T-cell (primary cell): ENCODE results near the gene AKAP13. TPM values are rescaled to one million over a fixed set of nuclear protein-coding genes. Genes with fewer than 3 reads are reported as not detected.

Experiments
- ATAC-seq, 4 experiments: fragments of 200-7000 bp in 3 of 4; fragments of 150-1000 bp in 1 of 4; cut with Tn5 transposase; replicated peaks in 1 of 4; 1 replicate in 3 of 4; 2 replicates in 1 of 4; pipeline ENCODE4 v1.10.0; 2021; ENCODE audit warnings: moderate library complexity in 3 of 4, mild to moderate bottlenecking in 2 of 4, moderate number of reproducible peaks in 1 of 4
- CTCF ChIA-PET, 2 donors: fragments of 300-600 bp; sonication (Branson Sonifier 250); formaldehyde crosslinking; loops; one replicate each; lab custom pipeline; 2022; ENCODE audit warnings: antibody characterized with exemption in 2 of 2; lab: Charles Lee
- POLR2A ChIA-PET, 2 donors: fragments of 300-600 bp; sonication (Branson Sonifier 250); formaldehyde crosslinking; loops; one replicate each; lab custom pipeline; 2022; ENCODE audit warnings: antibody characterized with exemption in 2 of 2; lab: Charles Lee
- DNase-seq, 35 experiments: peaks; one replicate each; pipeline versions ENCODE4 v3.0.0 to v3.0.0-alpha.2; 2013 to 2023
- H3K27ac ChIP-seq: one replicate; pipeline ENCODE4 v1.5.1; 2013; ENCODE audit warnings: low read length
- H3K27me3 ChIP-seq, 2 experiments: replicated peaks in 1 of 2; 1 replicate in 1 of 2; 2 replicates in 1 of 2; pipeline versions ENCODE4 v1.6.1 to v1.7.0; 2013; ENCODE audit warnings: low read length in 1 of 2, mixed read lengths in 1 of 2; ENCODE audit not compliant: control insufficient read depth in 2 of 2, insufficient read depth in 2 of 2; ENCODE audit errors: extremely low read depth in 1 of 2
- H3K36me3 ChIP-seq, 2 donors: 1 replicate in 1 of 2; 2 replicates in 1 of 2; pipeline versions ENCODE4 v1.6.1 to v1.7.0; 2013; ENCODE audit warnings: low read length in 1 of 2; ENCODE audit not compliant: control insufficient read depth in 2 of 2, insufficient read depth in 1 of 2; ENCODE audit errors: extremely low read depth in 1 of 2
- H3K4me1 ChIP-seq, 2 experiments: 1 replicate in 1 of 2; 2 replicates in 1 of 2; pipeline versions ENCODE4 v1.6.1 to v1.7.0; 2013; ENCODE audit warnings: low read length in 2 of 2, mixed read lengths in 1 of 2; ENCODE audit not compliant: insufficient read depth in 2 of 2, control insufficient read depth in 1 of 2; ENCODE audit errors: extremely low read depth in 1 of 2
- H3K4me3 ChIP-seq, 2 donors: 1 replicate in 1 of 2; 2 replicates in 1 of 2; pipeline versions ENCODE4 v1.5.1 to v1.7.0; 2013; ENCODE audit warnings: mild to moderate bottlenecking in 2 of 2, low read length in 1 of 2, moderate library complexity in 1 of 2; ENCODE audit not compliant: control insufficient read depth in 1 of 2; ENCODE audit errors: extremely low read depth in 1 of 2
- H3K9me3 ChIP-seq: 2 replicates; pipeline ENCODE4 v1.7.0; 2013
- H3K27ac Mint-ChIP-seq, 2 donors: one replicate each; pipeline ENCODE4 v1.8.0; 2020 to 2021; ENCODE audit warnings: mild to moderate bottlenecking in 2 of 2, mixed read lengths in 2 of 2
- H3K27me3 Mint-ChIP-seq, 2 donors: one replicate each; pipeline ENCODE4 v1.8.0; 2021 to 2022; ENCODE audit warnings: mixed read lengths in 2 of 2
- H3K36me3 Mint-ChIP-seq: one replicate; pipeline ENCODE4 v1.8.0; 2021; ENCODE audit warnings: mixed read lengths
- H3K4me1 Mint-ChIP-seq, 3 donors: one replicate each; pipeline ENCODE4 v1.8.0; 2020 to 2022; ENCODE audit warnings: mixed read lengths in 3 of 3, mild to moderate bottlenecking in 1 of 3
- H3K4me3 Mint-ChIP-seq, 3 donors: one replicate each; pipeline ENCODE4 v1.8.0; 2020 to 2022; ENCODE audit warnings: mild to moderate bottlenecking in 3 of 3, mixed read lengths in 3 of 3, moderate library complexity in 3 of 3
- H3K9me3 Mint-ChIP-seq, 3 donors: one replicate each; pipeline ENCODE4 v1.8.0; 2020 to 2022; ENCODE audit warnings: mixed read lengths in 3 of 3
- whole genome bisulfite sequencing: methylation state at CpG from one replicate; pipeline ENCODE4 v1.1.5; 2013; ENCODE audit warnings: missing lambda C conversion rate; ENCODE audit not compliant: insufficient coverage; 5-methylcytosine and 5-hydroxymethylcytosine counted together
- total RNA-seq, 35 experiments: library from RNA in 6 of 35; stranded (reverse) in 6 of 35; fragments of 120-200 nt in 1 of 35; gene quantifications; one replicate each; pipeline versions ENCODE4 v1.2.1 to v1.2.4 and lab custom pipeline; 2013 to 2026

AKAP13 gene
- total RNA-seq (100 to 1,000 TPM; 232 to 391 (median 281) TPM), total RNA-seq (lab: John Stamatoyannopoulos, UW) (172 to 880 (median 632) reads per million in 29 experiments)
- total RNA-seq (2013): 274 TPM

GRCh38 chr15:85380217-85380811 is at the start of gene AKAP13:
AKAP13 (plus strand) TSS chr15:85380603; CDS start chr15:85485721, 105,118 bp downstream.
- DNase-seq: peak; percentile 80 to 98 (median 93)
- peak within 1 kb of the TSS; percentile 70 to 78 for H3K4me3 ChIP-seq
- POLR2A ChIA-PET: interaction anchor here (0.5 to 1.9 kb wide), 12 partner anchors 16 to 344 kb away, joined by 3 to 22 read pairs (median 3); no protein-coding TSS in a partner anchor
- H3K27ac Mint-ChIP-seq: peak within 1 kb of the TSS; percentile 91 to 92
- no peaks in the 10 kb centered on the region for H3K9me3 Mint-ChIP-seq
- H3K36me3 ChIP-seq: no peaks in the 10 kb centered on the region
- H3K4me3 Mint-ChIP-seq: peak within 1 kb of the TSS; percentile 83 to 91 (median 88)
- H3K27me3 ChIP-seq: no peaks in the 10 kb centered on the region
- peaks cover 55 to 61% (median 55%) of the 10 kb centered on the region in 3 donors for H3K4me1 Mint-ChIP-seq
- H3K36me3 Mint-ChIP-seq: peaks cover 3% of the 10 kb centered on the region
- no peaks in the 10 kb centered on the region for H3K9me3 ChIP-seq
- peak within 1 kb of the TSS; percentile 69 for H3K27ac ChIP-seq
- ATAC-seq: peak; percentile 80 to 86 (median 82)
- no peaks in the 10 kb centered on the region for H3K27me3 Mint-ChIP-seq
- CTCF ChIA-PET: interaction anchor here in 1 of 2 donors (1.5 to 2.8 kb wide), 3 partner anchors 20 to 49 kb away, joined by 9 to 35 read pairs (median 10); no protein-coding TSS in a partner anchor
- H3K4me1 ChIP-seq: peaks cover 15 to 26% of the 10 kb centered on the region in 2 experiments
- WGBS: 0% methylated on average over 52 of the region's 54 CpGs

GRCh38 chr15:85330901-85331588 is 49.4 kb upstream of the AKAP13 start:
- no peaks in the 10 kb centered on the region for H3K27me3 Mint-ChIP-seq
- 3% methylated on average over 13 of the region's 14 CpGs for WGBS
- peak overlapping the region; percentile 58 to 67 for H3K4me3 ChIP-seq
- peak overlapping the region; percentile 88 for H3K27ac ChIP-seq
- peaks cover 15 to 29% of the 10 kb centered on the region in 2 experiments for H3K4me1 ChIP-seq
- H3K4me3 Mint-ChIP-seq: peak overlapping the region; percentile 84 to 94 (median 90)
- ChIA-PET CTCF (interaction anchor here (0.5 to 2.9 kb wide), 12 partner anchors 12 to 362 kb away, joined by 3 to 23 read pairs (median 3); partner anchors contain the start of gene AKAP13 (in 1 of the 2)), POLR2A (interaction anchor here (0.6 to 1.0 kb wide), 5 partner anchors 22 to 290 kb away, joined by 3 to 4 read pairs (median 3); partner anchors contain the start of gene AKAP13 (in 1 of the 2))
- H3K27me3 ChIP-seq: no peaks in the 10 kb centered on the region
- H3K36me3 ChIP-seq: no peaks in the 10 kb centered on the region
- no peaks in the 10 kb centered on the region for H3K36me3 Mint-ChIP-seq
- H3K9me3 Mint-ChIP-seq: no peaks in the 10 kb centered on the region
- DNase-seq (peak; percentile 28 to 79 (median 50)), ATAC-seq (peak; percentile 67 to 84 (median 78))
- H3K27ac Mint-ChIP-seq: peak overlapping the region; percentile 97 to 98
- peaks cover 49 to 60% (median 52%) of the 10 kb centered on the region in 3 donors for H3K4me1 Mint-ChIP-seq
- no peaks in the 10 kb centered on the region for H3K9me3 ChIP-seq

- peak overlapping the region; percentile 97 to 98 for H3K27ac Mint-ChIP-seq
- no peak for ATAC-seq
- DNase-seq: no peak
- peaks cover 49 to 60% (median 52%) of the 10 kb centered on the region in 3 donors for H3K4me1 Mint-ChIP-seq
- H3K36me3 Mint-ChIP-seq: no peaks in the 10 kb centered on the region
- ChIA-PET CTCF (interaction anchor here (0.5 to 2.9 kb wide), 11 partner anchors 13 to 361 kb away, joined by 3 to 23 read pairs (median 3); partner anchors contain the start of gene AKAP13 (in 1 of the 2)), POLR2A (interaction anchor here in 1 of 2 donors (0.7 kb wide), 1 partner anchor 175 kb away, joined by 3 read pairs; no protein-coding TSS in a partner anchor)
- H3K27me3 Mint-ChIP-seq: no peaks in the 10 kb centered on the region
- Histone ChIP-seq H3K27me3 (no peaks in the 10 kb centered on the region), H3K4me3 (peak overlapping the region in 1 of 2 donors; percentile 67), H3K4me1 (peaks cover 15 to 29% of the 10 kb centered on the region in 2 experiments), H3K36me3 (no peaks in the 10 kb centered on the region), H3K9me3 (no peaks in the 10 kb centered on the region), H3K27ac (peak overlapping the region; percentile 88)
- 50% methylated on average over 3 of the region's 8 CpGs for WGBS
- peak overlapping the region; percentile 84 to 94 (median 90) for H3K4me3 Mint-ChIP-seq
- no peaks in the 10 kb centered on the region for H3K9me3 Mint-ChIP-seq
These were observed 48.6 kb upstream of the AKAP13 start for GRCh38 chr15:85331655-85332285.

- ChIA-PET CTCF (interaction anchor here in 1 of 2 donors (0.5 kb wide), 1 partner anchor 8 kb away, joined by 3 read pairs; no protein-coding TSS in a partner anchor), POLR2A (no interaction called here)
- H3K27ac Mint-ChIP-seq: peak overlapping the region; percentile 49 to 75
- H3K9me3 Mint-ChIP-seq: no peaks in the 10 kb centered on the region
- peaks cover 15 to 29% of the 10 kb centered on the region in 2 experiments for H3K4me1 ChIP-seq
- H3K36me3 ChIP-seq: no peaks in the 10 kb centered on the region
- no peaks in the 10 kb centered on the region for H3K27me3 ChIP-seq
- no peaks in the 10 kb centered on the region for H3K36me3 Mint-ChIP-seq
- no peak for ATAC-seq
- DNase-seq: no peak
- H3K9me3 ChIP-seq: no peaks in the 10 kb centered on the region
- H3K27me3 Mint-ChIP-seq: no peaks in the 10 kb centered on the region
- H3K4me1 Mint-ChIP-seq: peaks cover 44 to 50% (median 47%) of the 10 kb centered on the region in 3 donors
- no peak overlapping the region for H3K4me3 ChIP-seq
- 69% methylated on average over 4 of the region's 6 CpGs for WGBS
- H3K27ac ChIP-seq: no peak overlapping the region
- H3K4me3 Mint-ChIP-seq: no peak overlapping the region
These were observed 47.1 kb upstream of the AKAP13 start for GRCh38 chr15:85333132-85333831.

- Mint-ChIP-seq H3K9me3 (no peaks in the 10 kb centered on the region), H3K4me3 (no peak overlapping the region), H3K36me3 (no peaks in the 10 kb centered on the region), H3K27me3 (no peaks in the 10 kb centered on the region), H3K4me1 (peaks cover 36 to 43% (median 38%) of the 10 kb centered on the region in 3 donors), H3K27ac (no peak overlapping the region)
- Histone ChIP-seq H3K36me3 (no peaks in the 10 kb centered on the region), H3K27me3 (no peaks in the 10 kb centered on the region), H3K4me1 (peaks cover 15 to 28% of the 10 kb centered on the region in 2 experiments), H3K9me3 (no peaks in the 10 kb centered on the region), H3K4me3 (no peak overlapping the region), H3K27ac (no peak overlapping the region)
- DNase-seq (no peak), ATAC-seq (no peak)
- ChIA-PET POLR2A (no interaction called here), CTCF (interaction anchor here in 1 of 2 donors (0.6 kb wide), 1 partner anchor 376 kb away, joined by 4 read pairs; no protein-coding TSS in a partner anchor)
- no CpG with 5 or more reads among the region's 6 CpGs for WGBS
These were observed 46.2 kb upstream of the AKAP13 start for GRCh38 chr15:85334241-85334640.
